ENCODE results near the gene EIF3K. TPM values are rescaled to one million over a fixed set of nuclear protein-coding genes. Genes with fewer than 3 reads are reported as not detected.
A peak's percentile ranks its signal among the peaks of the same experiment; 100 is the strongest.

EIF3K gene
- total and polyA plus RNA-seq, 2 of the 13 experiments (the other 11 are each of a cell fraction or from before 2014, with no cell fraction given), result 179 to 258 TPM

- TF ChIP-seq, protein P1, sequence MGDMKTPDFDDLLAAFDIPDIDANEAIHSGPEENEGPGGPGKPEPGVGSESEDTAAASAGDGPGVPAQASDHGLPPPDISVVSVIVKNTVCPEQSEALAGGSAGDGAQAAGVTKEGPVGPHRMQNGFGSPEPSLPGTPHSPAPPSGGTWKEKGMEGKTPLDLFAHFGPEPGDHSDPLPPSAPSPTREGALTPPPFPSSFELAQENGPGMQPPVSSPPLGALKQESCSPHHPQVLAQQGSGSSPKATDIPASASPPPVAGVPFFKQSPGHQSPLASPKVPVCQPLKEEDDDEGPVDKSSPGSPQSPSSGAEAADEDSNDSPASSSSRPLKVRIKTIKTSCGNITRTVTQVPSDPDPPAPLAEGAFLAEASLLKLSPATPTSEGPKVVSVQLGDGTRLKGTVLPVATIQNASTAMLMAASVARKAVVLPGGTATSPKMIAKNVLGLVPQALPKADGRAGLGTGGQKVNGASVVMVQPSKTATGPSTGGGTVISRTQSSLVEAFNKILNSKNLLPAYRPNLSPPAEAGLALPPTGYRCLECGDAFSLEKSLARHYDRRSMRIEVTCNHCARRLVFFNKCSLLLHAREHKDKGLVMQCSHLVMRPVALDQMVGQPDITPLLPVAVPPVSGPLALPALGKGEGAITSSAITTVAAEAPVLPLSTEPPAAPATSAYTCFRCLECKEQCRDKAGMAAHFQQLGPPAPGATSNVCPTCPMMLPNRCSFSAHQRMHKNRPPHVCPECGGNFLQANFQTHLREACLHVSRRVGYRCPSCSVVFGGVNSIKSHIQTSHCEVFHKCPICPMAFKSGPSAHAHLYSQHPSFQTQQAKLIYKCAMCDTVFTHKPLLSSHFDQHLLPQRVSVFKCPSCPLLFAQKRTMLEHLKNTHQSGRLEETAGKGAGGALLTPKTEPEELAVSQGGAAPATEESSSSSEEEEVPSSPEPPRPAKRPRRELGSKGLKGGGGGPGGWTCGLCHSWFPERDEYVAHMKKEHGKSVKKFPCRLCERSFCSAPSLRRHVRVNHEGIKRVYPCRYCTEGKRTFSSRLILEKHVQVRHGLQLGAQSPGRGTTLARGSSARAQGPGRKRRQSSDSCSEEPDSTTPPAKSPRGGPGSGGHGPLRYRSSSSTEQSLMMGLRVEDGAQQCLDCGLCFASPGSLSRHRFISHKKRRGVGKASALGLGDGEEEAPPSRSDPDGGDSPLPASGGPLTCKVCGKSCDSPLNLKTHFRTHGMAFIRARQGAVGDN (CRISPR knock-in tag; IDR thresholded peaks at IDR 0.05), result peak; percentile 29; the same call in 1 of the 2 replicates
- TF ChIP-seq ZFP62 (CRISPR knock-in tag; IDR thresholded peaks at IDR 0.05) (no peak), LBX2 (CRISPR knock-in tag; IDR thresholded peaks at IDR 0.05; ENCODE audit: borderline replicate concordance) (no peak), LCORL (IDR thresholded peaks at IDR 0.05) (peak; percentile 68), LCORL (CRISPR knock-in tag; IDR thresholded peaks at IDR 0.05) (peak; percentile 83), CEBPG (CRISPR knock-in tag; IDR thresholded peaks at IDR 0.05) (peak; percentile 50), FUBP1 (CRISPR knock-in tag; IDR thresholded peaks at IDR 0.05; ENCODE audit: borderline replicate concordance) (no peak), RBFOX2 (IDR thresholded peaks at IDR 0.05; ENCODE audit: low read depth, low read length) (peak; percentile 25; the same call in 1 of the 2 replicates), ZNF839 (CRISPR knock-in tag; IDR thresholded peaks at IDR 0.05; ENCODE audit: borderline replicate concordance) (no peak), ZNF780A (CRISPR knock-in tag; IDR thresholded peaks at IDR 0.05) (no peak), FOXA3 (CRISPR knock-in tag; IDR thresholded peaks at IDR 0.05) (peak; percentile 23; the same call in 1 of the 2 replicates), MIXL1 (CRISPR knock-in tag; IDR thresholded peaks at IDR 0.05) (peak; percentile 62; the same call in 1 of the 2 replicates), POLR2AphosphoS2 (IDR thresholded peaks at IDR 0.05; ENCODE audit: low read depth, low read length) (no peak), ZNF549 (CRISPR knock-in tag; IDR thresholded peaks at IDR 0.05) (no peak), TEAD3 (CRISPR knock-in tag; optimal IDR thresholded peaks at IDR 0.05; ENCODE audit: borderline replicate concordance) (peak; percentile 55), POLR2G (IDR thresholded peaks at IDR 0.05; ENCODE audit: low read depth, low read length) (peak; percentile 26; the same call in 1 of the 2 replicates), ZBTB44 (CRISPR knock-in tag; IDR thresholded peaks at IDR 0.05) (no peak), NR2F6 (IDR thresholded peaks at IDR 0.05) (no peak), NR2F6 (CRISPR knock-in tag; IDR thresholded peaks at IDR 0.05) (no peak), SOX13 (IDR thresholded peaks at IDR 0.05) (no peak), SOX13 (CRISPR knock-in tag; conservative IDR thresholded peaks at IDR 0.05 in 1 of 2, IDR thresholded peaks at IDR 0.05 in 1 of 2) (peak in 1 of 2 experiments; percentile 58; a peak in 2 of 4 replicates), ESRRA (CRISPR knock-in tag; IDR thresholded peaks at IDR 0.05; ENCODE audit: low read depth) (peak; percentile 36; the same call in 1 of the 2 replicates), PBX3 (CRISPR knock-in tag; IDR thresholded peaks at IDR 0.05; ENCODE audit: borderline replicate concordance) (no peak)
Observed at GRCh38 chr19:38653028-38653571, 34.1 kb downstream of the EIF3K start (continued).

Data from HepG2 (cell line).